Measurements from ENCODE around the gene CHRDL2.
A peak's percentile ranks its signal among the peaks of the same experiment; 100 is the strongest.

CHRDL2 gene

DNA sequence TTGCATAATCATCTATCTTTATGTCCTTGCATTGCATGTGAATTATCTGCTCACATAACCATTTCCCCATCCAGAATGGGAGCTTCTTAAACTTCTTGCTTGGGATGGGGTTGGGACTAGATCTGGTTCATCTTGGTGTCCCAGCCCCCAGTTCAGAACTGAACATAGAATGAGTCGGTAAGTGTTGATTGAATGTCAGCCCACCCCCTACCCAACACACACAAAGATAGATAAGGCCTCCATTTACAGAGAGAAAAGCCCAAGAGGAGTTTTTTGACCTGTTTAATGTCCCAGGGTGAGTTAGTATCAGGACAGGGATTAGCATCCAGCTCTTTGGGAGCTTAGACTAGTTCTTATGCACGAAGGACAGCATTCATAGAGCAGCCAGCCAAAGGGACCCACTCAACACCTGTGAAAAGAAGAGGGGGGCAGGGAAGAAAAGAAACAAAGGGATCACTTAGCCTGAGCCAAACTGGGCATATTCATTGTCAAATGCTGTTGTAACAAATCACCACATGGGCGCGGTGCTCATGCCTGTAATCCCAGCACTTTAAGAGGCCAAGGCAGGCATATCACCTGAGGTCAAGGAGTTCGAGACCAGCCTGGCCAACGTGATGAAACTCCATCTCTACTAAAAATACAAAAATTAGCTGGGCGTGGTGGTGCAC lies 57.4 kb downstream of the CHRDL2 start:
- Histone ChIP-seq H2BK120ac (ENCODE audit: insufficient read depth, low read length, poor library complexity) (no peak overlapping the region), H2BK12ac (ENCODE audit: low read length) (no peak overlapping the region), H4K12ac (ENCODE audit: low read depth, low read length) (no peak overlapping the region), H3K9me3 (ENCODE audit: insufficient read depth, low read depth, low read length) (no peaks in the 10 kb centered on the region), H3K79me2 (ENCODE audit: control insufficient read depth, insufficient read depth, low read length, poor library complexity) (peaks cover 2% of the 10 kb centered on the region), H4K91ac (ENCODE audit: low read depth, low read length) (no peak overlapping the region), H3K4ac (ENCODE audit: low read depth, low read length) (no peak overlapping the region), H3K4me3 (ENCODE audit: low read depth, low read length) (no peak overlapping the region), H2AK5ac (ENCODE audit: low read length) (no peak overlapping the region), H3K23ac (ENCODE audit: low read length) (no peak overlapping the region), H4K8ac (ENCODE audit: low read depth, low read length) (no peak overlapping the region), H3K36me3 (ENCODE audit: control insufficient read depth in 1 of 2, insufficient read depth in 2 of 2, low read length in 2 of 2) (no peaks in the 10 kb centered on the region), H2AFZ (ENCODE audit: insufficient read depth, low read length, poor library complexity) (no peak overlapping the region), H3K4me1 (ENCODE audit: control insufficient read depth in 1 of 2, insufficient read depth in 2 of 2, low read length in 2 of 2) (peaks cover 0 to 2% of the 10 kb centered on the region in 2 experiments), H3K4me2 (ENCODE audit: low read length) (no peak overlapping the region), H3K9ac (ENCODE audit: low read length) (no peak overlapping the region), H3K27me3 (ENCODE audit: insufficient read depth, low read length) (no peaks in the 10 kb centered on the region), H3K79me1 (ENCODE audit: low read length) (no peaks in the 10 kb centered on the region), H2BK5ac (ENCODE audit: low read depth, low read length, poor library complexity) (no peak overlapping the region), H3K14ac (ENCODE audit: low read length) (no peak overlapping the region), H3K27ac (ENCODE audit: low read depth, low read length) (no peak overlapping the region), H3K18ac (ENCODE audit: low read length) (no peak overlapping the region)
- WGBS (ENCODE audit: extremely low coverage, insufficient coverage, insufficient read length) = no CpG with 5 or more reads among the region's 7 CpGs
- no peak for DNase-seq

DNA sequence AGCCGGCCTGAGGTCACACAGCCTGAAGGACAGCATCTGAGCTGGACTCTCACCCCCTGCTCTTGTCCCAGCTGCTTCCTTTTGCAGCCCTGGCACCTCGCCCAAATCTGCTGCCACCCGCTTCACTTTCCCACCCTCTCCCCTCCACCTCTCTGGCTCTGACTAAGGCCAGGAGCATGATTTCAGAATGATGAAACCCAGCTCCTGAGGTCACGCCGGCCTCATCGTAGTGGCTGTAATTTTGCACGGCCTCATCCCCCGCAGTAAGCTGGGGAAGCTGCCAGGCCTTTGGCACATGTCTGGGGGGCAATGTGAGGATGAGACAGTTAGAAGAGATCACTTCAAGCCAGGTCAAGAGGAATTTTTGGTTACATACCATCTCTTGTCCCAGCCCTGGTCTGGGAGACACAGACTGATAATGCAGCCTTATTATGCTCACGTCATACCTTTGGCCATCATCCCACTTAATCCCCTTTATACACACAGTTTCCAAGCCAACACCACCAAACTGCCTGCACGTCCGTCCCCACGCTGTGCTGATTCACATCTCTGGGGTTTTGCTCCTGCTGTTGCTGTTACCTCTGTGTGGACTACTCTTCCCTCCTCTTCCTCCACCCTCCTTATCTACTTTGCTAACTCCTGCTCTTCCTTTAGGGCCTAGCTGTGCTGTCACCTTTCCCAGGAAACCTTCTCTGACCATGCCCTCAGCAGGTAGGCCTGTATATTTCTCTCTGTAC lies 58.1 kb downstream of the CHRDL2 start:
- no peaks in the 10 kb centered on the region for H3K36me3 ChIP-seq (ENCODE audit: control insufficient read depth in 1 of 2, insufficient read depth in 2 of 2, low read length in 2 of 2)
- peaks cover 2% of the 10 kb centered on the region for H3K79me2 ChIP-seq (ENCODE audit: control insufficient read depth, insufficient read depth, low read length, poor library complexity)
- no peak overlapping the region for H3K27ac ChIP-seq (ENCODE audit: low read depth, low read length)
- no peaks in the 10 kb centered on the region for H3K9me3 ChIP-seq (ENCODE audit: insufficient read depth, low read depth, low read length)
- no peak overlapping the region for H2BK12ac ChIP-seq (ENCODE audit: low read length)
- no peak overlapping the region for H4K8ac ChIP-seq (ENCODE audit: low read depth, low read length)
- peak; percentile 28 to 57 for DNase-seq
- H3K9ac ChIP-seq (ENCODE audit: low read length) = no peak overlapping the region
- H3K79me1 ChIP-seq (ENCODE audit: low read length) = no peaks in the 10 kb centered on the region
- no CpG with 5 or more reads among the region's 12 CpGs for WGBS (ENCODE audit: extremely low coverage, insufficient coverage, insufficient read length)
- no peak overlapping the region for H3K4me3 ChIP-seq (ENCODE audit: low read depth, low read length)
- H2AK5ac ChIP-seq (ENCODE audit: low read length) = no peak overlapping the region
- H3K23ac ChIP-seq (ENCODE audit: low read length) = no peak overlapping the region
- no peak overlapping the region for H2BK120ac ChIP-seq (ENCODE audit: insufficient read depth, low read length, poor library complexity)
- no peak overlapping the region for H4K12ac ChIP-seq (ENCODE audit: low read depth, low read length)
- no peaks in the 10 kb centered on the region for H3K27me3 ChIP-seq (ENCODE audit: insufficient read depth, low read length)
- no peak overlapping the region for H4K91ac ChIP-seq (ENCODE audit: low read depth, low read length)
- H3K4me2 ChIP-seq (ENCODE audit: low read length) = no peak overlapping the region
- H3K4me1 ChIP-seq (ENCODE audit: control insufficient read depth in 1 of 2, insufficient read depth in 2 of 2, low read length in 2 of 2) = peaks cover 0 to 2% of the 10 kb centered on the region in 2 experiments
- no peak overlapping the region for H3K14ac ChIP-seq (ENCODE audit: low read length)
- no peak overlapping the region for H2BK5ac ChIP-seq (ENCODE audit: low read depth, low read length, poor library complexity)
- no peak overlapping the region for H3K4ac ChIP-seq (ENCODE audit: low read depth, low read length)
- no peak overlapping the region for H3K18ac ChIP-seq (ENCODE audit: low read length)
- H2AFZ ChIP-seq (ENCODE audit: insufficient read depth, low read length, poor library complexity) = no peak overlapping the region

- no CpG with 5 or more reads among the region's 4 CpGs for WGBS (ENCODE audit: extremely low coverage, insufficient coverage, insufficient read length)
- Histone ChIP-seq H3K4ac (ENCODE audit: low read depth, low read length) (no peak overlapping the region), H4K91ac (ENCODE audit: low read depth, low read length) (no peak overlapping the region), H2AFZ (ENCODE audit: insufficient read depth, low read length, poor library complexity) (no peak overlapping the region), H3K27ac (ENCODE audit: low read depth, low read length) (no peak overlapping the region), H3K4me2 (ENCODE audit: low read length) (no peak overlapping the region), H2BK12ac (ENCODE audit: low read length) (no peak overlapping the region), H3K4me3 (ENCODE audit: low read depth, low read length) (no peak overlapping the region), H3K4me1 (ENCODE audit: control insufficient read depth in 1 of 2, insufficient read depth in 2 of 2, low read length in 2 of 2) (peaks cover 0 to 2% of the 10 kb centered on the region in 2 experiments), H3K79me1 (ENCODE audit: low read length) (no peaks in the 10 kb centered on the region), H4K8ac (ENCODE audit: low read depth, low read length) (no peak overlapping the region), H4K12ac (ENCODE audit: low read depth, low read length) (no peak overlapping the region), H3K36me3 (ENCODE audit: control insufficient read depth in 1 of 2, insufficient read depth in 2 of 2, low read length in 2 of 2) (no peaks in the 10 kb centered on the region), H3K9ac (ENCODE audit: low read length) (no peak overlapping the region), H3K23ac (ENCODE audit: low read length) (no peak overlapping the region), H3K9me3 (ENCODE audit: insufficient read depth, low read depth, low read length) (no peaks in the 10 kb centered on the region), H3K79me2 (ENCODE audit: control insufficient read depth, insufficient read depth, low read length, poor library complexity) (peaks cover 2% of the 10 kb centered on the region), H3K27me3 (ENCODE audit: insufficient read depth, low read length) (no peaks in the 10 kb centered on the region), H3K18ac (ENCODE audit: low read length) (no peak overlapping the region), H2AK5ac (ENCODE audit: low read length) (no peak overlapping the region), H2BK120ac (ENCODE audit: insufficient read depth, low read length, poor library complexity) (no peak overlapping the region), H2BK5ac (ENCODE audit: low read depth, low read length, poor library complexity) (no peak overlapping the region), H3K14ac (ENCODE audit: low read length) (no peak overlapping the region)
- DNase-seq = no peak
These were observed 58.8 kb downstream of the CHRDL2 start for GRCh38 chr11:74672332-74672955.

DNA sequence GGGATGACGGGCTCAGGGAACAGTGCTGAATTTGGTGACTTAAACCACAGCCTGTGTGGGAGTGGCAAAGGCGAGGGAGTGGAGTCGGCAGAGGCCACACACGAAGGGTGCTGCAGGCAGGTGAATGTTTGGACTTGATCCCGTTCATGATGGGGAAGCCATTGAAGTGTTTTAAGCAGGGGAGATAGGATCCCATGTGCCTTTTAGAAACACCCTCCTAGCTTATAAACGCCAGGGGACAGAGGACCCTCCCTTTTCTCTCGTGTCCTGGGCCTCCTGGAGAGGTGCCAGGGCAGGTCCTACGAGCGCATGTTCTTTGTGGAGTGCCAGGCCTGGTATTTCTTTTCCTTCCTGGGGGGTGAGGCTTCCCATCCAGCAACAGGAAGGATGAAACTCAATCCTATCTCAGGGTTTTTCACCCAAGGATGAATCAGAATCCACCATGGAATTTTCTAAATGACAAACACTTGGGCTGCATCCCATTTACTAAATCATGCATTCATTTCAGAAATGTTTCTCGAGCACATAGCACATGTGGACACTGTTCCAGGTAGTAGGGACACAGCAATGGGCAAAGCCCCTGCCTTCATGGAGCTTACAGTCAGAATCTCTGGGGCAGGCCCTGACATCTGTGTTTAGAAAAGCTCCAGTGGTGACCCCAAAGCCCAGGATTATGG lies 59.6 kb downstream of the CHRDL2 start:
- Histone ChIP-seq H3K4me2 (ENCODE audit: low read length) (no peak overlapping the region), H3K4me3 (ENCODE audit: low read depth, low read length) (no peak overlapping the region), H3K9me3 (ENCODE audit: insufficient read depth, low read depth, low read length) (no peaks in the 10 kb centered on the region), H3K4me1 (ENCODE audit: control insufficient read depth in 1 of 2, insufficient read depth in 2 of 2, low read length in 2 of 2) (peaks cover 0 to 2% of the 10 kb centered on the region in 2 experiments), H3K23ac (ENCODE audit: low read length) (no peak overlapping the region), H2BK12ac (ENCODE audit: low read length) (no peak overlapping the region), H3K14ac (ENCODE audit: low read length) (no peak overlapping the region), H2AK5ac (ENCODE audit: low read length) (no peak overlapping the region), H3K27me3 (ENCODE audit: insufficient read depth, low read length) (no peaks in the 10 kb centered on the region), H3K36me3 (ENCODE audit: control insufficient read depth in 1 of 2, insufficient read depth in 2 of 2, low read length in 2 of 2) (no peaks in the 10 kb centered on the region), H3K79me2 (ENCODE audit: control insufficient read depth, insufficient read depth, low read length, poor library complexity) (peaks cover 1% of the 10 kb centered on the region), H3K4ac (ENCODE audit: low read depth, low read length) (no peak overlapping the region), H2BK5ac (ENCODE audit: low read depth, low read length, poor library complexity) (no peak overlapping the region), H3K27ac (ENCODE audit: low read depth, low read length) (no peak overlapping the region), H3K79me1 (ENCODE audit: low read length) (no peaks in the 10 kb centered on the region), H2BK120ac (ENCODE audit: insufficient read depth, low read length, poor library complexity) (no peak overlapping the region), H3K9ac (ENCODE audit: low read length) (no peak overlapping the region), H4K91ac (ENCODE audit: low read depth, low read length) (no peak overlapping the region), H3K18ac (ENCODE audit: low read length) (no peak overlapping the region), H4K12ac (ENCODE audit: low read depth, low read length) (no peak overlapping the region), H4K8ac (ENCODE audit: low read depth, low read length) (no peak overlapping the region), H2AFZ (ENCODE audit: insufficient read depth, low read length, poor library complexity) (no peak overlapping the region)
- DNase-seq = no peak
- no CpG with 5 or more reads among the region's 10 CpGs for whole genome bisulfite sequencing (ENCODE audit: extremely low coverage, insufficient coverage, insufficient read length)
